B cell (primary cell): ENCODE measurements around the gene CD300H. TPM values are rescaled to one million over a fixed set of nuclear protein-coding genes. Genes with fewer than 3 reads are reported as not detected.

Experiments used
- ATAC-seq: fragments of 200-7000 bp; cut with Tn5 transposase; one replicate; pipeline ENCODE4 v1.10.0; 2021; ENCODE audit warnings: low read depth, mild to moderate bottlenecking, moderate number of reproducible peaks, moderate library complexity
- CTCF ChIA-PET: fragments of 350-600 bp; sonication (Branson Sonifier 250); formaldehyde crosslinking; loops from one replicate; lab custom pipeline; 2021; ENCODE audit warnings: antibody characterized with exemption, inconsistent platforms; lab: Charles Lee
- POLR2A ChIA-PET: fragments of 350-600 bp; sonication (Branson Sonifier 250); formaldehyde crosslinking; loops from one replicate; lab custom pipeline; 2021; ENCODE audit warnings: antibody characterized with exemption; lab: Charles Lee
- DNase-seq: peaks from one replicate; pipeline ENCODE4 v3.0.0; 2013
- H2AFZ ChIP-seq: 2 replicates; pipeline ENCODE4 v1.6.1; 2012; ENCODE audit warnings: mild to moderate bottlenecking, low read depth, low read length; ENCODE audit not compliant: insufficient read depth, poor library complexity, severe bottlenecking
- H3K27ac ChIP-seq, 2 donors: 1 replicate in 1 of 2; 2 replicates in 1 of 2; pipeline ENCODE4 v1.5.1; 2012 to 2013; ENCODE audit warnings: low read length in 2 of 2, mild to moderate bottlenecking in 2 of 2, moderate library complexity in 1 of 2
- H3K27me3 ChIP-seq, 4 experiments: fragments of 200-600 bp in 1 of 4; sonication (generic) in 1 of 4; replicated peaks in 1 of 4; 1 replicate in 2 of 4; 2 replicates in 2 of 4; pipeline versions ENCODE4 v1.6.1 to v1.7.0; 2013 to 2016; ENCODE audit warnings: low read length in 3 of 4, mild to moderate bottlenecking in 2 of 4, mixed read lengths in 1 of 4, moderate library complexity in 1 of 4; ENCODE audit not compliant: insufficient read depth in 4 of 4, control insufficient read depth in 3 of 4; ENCODE audit errors: control extremely low read depth in 1 of 4
- H3K36me3 ChIP-seq, 2 experiments: replicated peaks in 1 of 2; 1 replicate in 1 of 2; 2 replicates in 1 of 2; pipeline versions ENCODE4 v1.6.1 to v1.7.1; 2013; ENCODE audit warnings: low read length in 1 of 2; ENCODE audit not compliant: insufficient read depth in 2 of 2, control insufficient read depth in 1 of 2; ENCODE audit errors: control extremely low read depth in 1 of 2, extremely low read depth in 1 of 2
- H3K4me1 ChIP-seq, 2 donors: fragments of 200-600 bp in 1 of 2; sonication (generic) in 1 of 2; 1 replicate in 1 of 2; 2 replicates in 1 of 2; pipeline versions ENCODE4 v1.5.1 to v1.6.1; 2013 to 2017; ENCODE audit warnings: low read length in 2 of 2; ENCODE audit not compliant: control insufficient read depth in 2 of 2, insufficient read depth in 2 of 2
- H3K4me2 ChIP-seq: replicated peaks from 2 replicates; pipeline ENCODE3; 2012; ENCODE audit warnings: mild to moderate bottlenecking, low read depth, low read length; ENCODE audit not compliant: poor library complexity, severe bottlenecking
- H3K4me3 ChIP-seq, 5 experiments: fragments of 200-600 bp in 1 of 5; sonication (generic) in 1 of 5; 1 replicate in 3 of 5; 2 replicates in 2 of 5; pipeline versions ENCODE4 v1.5.1 to v1.7.0; 2011 to 2016; ENCODE audit warnings: low read length in 4 of 5, mild to moderate bottlenecking in 4 of 5, low read depth in 2 of 5, control low read depth in 1 of 5, moderate library complexity in 1 of 5; ENCODE audit not compliant: insufficient read depth in 1 of 5; ENCODE audit errors: control extremely low read depth in 1 of 5, extremely low read depth in 1 of 5
- H3K79me2 ChIP-seq: fragments of 200-600 bp; sonication (generic); one replicate; pipeline ENCODE4 v1.6.0; 2016; ENCODE audit warnings: low read length; ENCODE audit not compliant: control insufficient read depth, insufficient read depth
- H3K9ac ChIP-seq: fragments of 200-600 bp; sonication (generic); 2 replicates; pipeline ENCODE4 v1.6.1; 2017; ENCODE audit warnings: mild to moderate bottlenecking, low read length, moderate library complexity
- H3K9me3 ChIP-seq, 3 donors: one replicate each; pipeline versions ENCODE4 v1.6.1 to v1.7.1; 2013; ENCODE audit warnings: low read length in 2 of 3; ENCODE audit not compliant: control insufficient read depth in 2 of 3, insufficient read depth in 1 of 3; ENCODE audit errors: control extremely low read depth in 1 of 3
- H4K20me1 ChIP-seq: 2 replicates; pipeline ENCODE4 v1.6.0; 2012; ENCODE audit warnings: mild to moderate bottlenecking, low read length; ENCODE audit not compliant: insufficient read depth, control insufficient read depth, poor library complexity, severe bottlenecking
- H3K27ac Mint-ChIP-seq: one replicate; pipeline ENCODE4 v1.8.0; 2021; ENCODE audit warnings: mixed read lengths
- H3K27me3 Mint-ChIP-seq: one replicate; pipeline ENCODE4 v1.8.0; 2021; ENCODE audit warnings: mixed read lengths
- H3K4me1 Mint-ChIP-seq: one replicate; pipeline ENCODE4 v1.8.0; 2021; ENCODE audit warnings: mixed read lengths
- H3K4me3 Mint-ChIP-seq: one replicate; pipeline ENCODE4 v1.8.0; 2021; ENCODE audit warnings: mixed read lengths
- H3K9me3 Mint-ChIP-seq: one replicate; pipeline ENCODE4 v1.8.0; 2022; ENCODE audit warnings: mixed read lengths; ENCODE audit not compliant: insufficient read depth
- EZH2 ChIP-seq: IDR thresholded peaks from 2 replicates; pipeline ENCODE4 v1.6.1; 2012; ENCODE audit warnings: borderline replicate concordance, low read depth, mild to moderate bottlenecking, moderate library complexity, low read length; ENCODE audit not compliant: insufficient read depth, poor library complexity, severe bottlenecking
- WGBS: methylation state at CpG from one replicate; pipeline ENCODE4 v1.1.5; 2013; ENCODE audit warnings: missing lambda C conversion rate; ENCODE audit not compliant: insufficient coverage; 5-methylcytosine and 5-hydroxymethylcytosine counted together
- intact Hi-C: fragments of 100-400 bp; cut with micrococcal nuclease; formaldehyde crosslinking; loops from one replicate; pipeline ENCODE4 v1.10.0; 2022
- polyA plus RNA-seq: library from polyadenylated mRNA; depleted of rRNA; stranded (reverse); fragments of >200 nt; gene quantifications from 2 replicates; pipeline ENCODE4 v1.2.3, GENCODE V29; 2012
- total RNA-seq, 2 donors: library from RNA; stranded (reverse); fragments of 120-200 nt in 1 of 2; gene quantifications; 1 replicate in 1 of 2; 2 replicates in 1 of 2; pipeline versions ENCODE4 v1.2.3 to v1.2.4, GENCODE V29; 2013 to 2022
- TF ChIP-seq, protein P1 (sequence below): fragments of 200-600 bp; IDR thresholded peaks from one replicate; pipeline ENCODE4 v1.8.0; 2022; ENCODE audit warnings: antibody characterized with exemption, mild to moderate bottlenecking

The CD300H gene
- total and polyA plus RNA-seq, 2 donors (not counting 1 experiment from before 2014, with no cell fraction given), result 0.58 TPM; not detected in 1

DNA sequence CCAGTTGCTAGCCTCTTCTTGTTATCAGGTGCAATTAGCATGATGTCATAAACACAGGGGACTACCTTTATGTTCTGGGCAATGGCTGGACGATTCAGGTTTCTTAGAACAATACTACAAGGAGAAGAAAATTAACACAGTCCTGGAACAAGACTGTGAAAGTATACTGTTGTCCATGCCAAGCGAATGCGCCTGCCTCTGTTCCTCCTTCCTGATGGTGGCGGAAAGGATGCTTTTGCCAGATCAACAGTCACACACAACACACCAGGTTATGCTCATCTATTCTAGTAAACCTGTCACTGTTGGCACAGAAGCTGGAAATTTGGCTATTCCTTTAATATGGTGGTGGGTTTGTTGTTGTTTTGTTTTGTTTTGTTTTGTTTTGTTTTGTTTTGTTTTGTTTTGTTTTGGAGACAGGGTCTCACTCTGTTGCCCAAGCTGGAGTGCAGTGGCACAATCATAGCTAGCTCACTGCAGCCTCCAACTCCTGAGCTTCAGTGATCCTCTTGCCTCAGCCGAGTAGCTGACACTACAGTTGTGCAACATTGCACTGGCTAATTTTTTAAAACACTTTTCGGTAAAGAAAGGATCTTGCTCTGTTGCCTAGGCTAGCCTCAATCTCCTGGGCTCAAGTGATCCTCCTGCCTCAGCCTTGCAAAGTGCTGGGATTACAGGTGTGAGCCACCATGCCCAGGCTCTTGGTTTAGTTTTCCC, 27.9 kb upstream of the CD300H start:
- TF ChIP-seq EZH2, result no peak
- TF ChIP-seq, protein P1, sequence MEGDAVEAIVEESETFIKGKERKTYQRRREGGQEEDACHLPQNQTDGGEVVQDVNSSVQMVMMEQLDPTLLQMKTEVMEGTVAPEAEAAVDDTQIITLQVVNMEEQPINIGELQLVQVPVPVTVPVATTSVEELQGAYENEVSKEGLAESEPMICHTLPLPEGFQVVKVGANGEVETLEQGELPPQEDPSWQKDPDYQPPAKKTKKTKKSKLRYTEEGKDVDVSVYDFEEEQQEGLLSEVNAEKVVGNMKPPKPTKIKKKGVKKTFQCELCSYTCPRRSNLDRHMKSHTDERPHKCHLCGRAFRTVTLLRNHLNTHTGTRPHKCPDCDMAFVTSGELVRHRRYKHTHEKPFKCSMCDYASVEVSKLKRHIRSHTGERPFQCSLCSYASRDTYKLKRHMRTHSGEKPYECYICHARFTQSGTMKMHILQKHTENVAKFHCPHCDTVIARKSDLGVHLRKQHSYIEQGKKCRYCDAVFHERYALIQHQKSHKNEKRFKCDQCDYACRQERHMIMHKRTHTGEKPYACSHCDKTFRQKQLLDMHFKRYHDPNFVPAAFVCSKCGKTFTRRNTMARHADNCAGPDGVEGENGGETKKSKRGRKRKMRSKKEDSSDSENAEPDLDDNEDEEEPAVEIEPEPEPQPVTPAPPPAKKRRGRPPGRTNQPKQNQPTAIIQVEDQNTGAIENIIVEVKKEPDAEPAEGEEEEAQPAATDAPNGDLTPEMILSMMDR, result no peak
- no peaks in the 10 kb centered on the region for H3K9me3 Mint-ChIP-seq
- Histone ChIP-seq H3K36me3 (no peaks in the 10 kb centered on the region), H3K4me2 (no peak overlapping the region), H3K27me3 (peaks cover 0 to 2% (median 0%) of the 10 kb centered on the region in 4 experiments), H3K79me2 (no peaks in the 10 kb centered on the region), H4K20me1 (no peaks in the 10 kb centered on the region), H3K4me3 (no peak overlapping the region), H3K9me3 (peaks cover 2 to 10% (median 4%) of the 10 kb centered on the region in 3 donors), H3K27ac (no peak overlapping the region), H3K9ac (no peak overlapping the region), H2AFZ (no peak overlapping the region), H3K4me1 (peaks cover 27 to 29% of the 10 kb centered on the region in 2 donors)
- ChIA-PET CTCF (no interaction called here), POLR2A (interaction anchor here (0.7 kb wide), 1 partner anchor 17 kb away, joined by 3 read pairs; no protein-coding TSS in a partner anchor)
- ATAC-seq (no peak), DNase-seq (no peak)
- no peak overlapping the region for H3K27ac Mint-ChIP-seq
- peaks cover 35% of the 10 kb centered on the region for H3K4me1 Mint-ChIP-seq
- WGBS, result 75% methylated on average over 4 of the region's 6 CpGs
- no peak overlapping the region for H3K4me3 Mint-ChIP-seq
- intact Hi-C loops, result no loop called here
- peaks cover 5% of the 10 kb centered on the region for H3K27me3 Mint-ChIP-seq
